Mononuclear cell (primary cell): ENCODE data around the gene AHSP. TPM values are rescaled to one million over a fixed set of nuclear protein-coding genes. Genes with fewer than 3 reads are reported as not detected.
"Not testable (repeated sequence)": the region's sequence is repeated elsewhere in the genome, so short reads cannot be mapped to it uniquely, and the experiment has no call there.

ENCODE experiments used
- H3K27me3 ChIP-seq: 2 replicates; pipeline ENCODE4 v1.6.0; 2011; ENCODE audit warnings: low read length, control low read depth; ENCODE audit not compliant: insufficient read depth
- H3K4me1 ChIP-seq: 2 replicates; pipeline ENCODE4 v1.5.1; 2011; ENCODE audit warnings: mild to moderate bottlenecking, low read length, control low read depth; ENCODE audit not compliant: insufficient read depth
- H3K4me3 ChIP-seq: 2 replicates; pipeline ENCODE4 v1.5.1; 2011; ENCODE audit warnings: mild to moderate bottlenecking, low read length, moderate library complexity
- H3K9me3 ChIP-seq: 2 replicates; pipeline ENCODE4 v1.5.1; 2011; ENCODE audit warnings: low read depth, mild to moderate bottlenecking, control low read depth, low read length
- total RNA-seq: library from RNA; depleted of rRNA; stranded (reverse); fragments of >200 nt; gene quantifications from one replicate; pipeline ENCODE4 v1.2.3, GENCODE V29; 2012

Gene AHSP
- total RNA-seq = 0.52 TPM

GRCh38 chr16:31527734-31528274, at the start of gene AHSP:
Gene AHSP (plus strand): TSS chr16:31527900. CDS start chr16:31528140, 240 bp downstream.
- H3K4me3 ChIP-seq = no peak within 1 kb of the TSS
- peaks cover 29% of the 10 kb centered on the region for H3K27me3 ChIP-seq
- H3K9me3 ChIP-seq = no peaks in the 10 kb centered on the region
- H3K4me1 ChIP-seq = peaks cover 3% of the 10 kb centered on the region

GRCh38 chr16:31478956-31479355, 48.7 kb upstream of the AHSP start:
- H3K9me3 ChIP-seq = no peaks in the 10 kb centered on the region
- no peak overlapping the region for H3K4me3 ChIP-seq
- H3K27me3 ChIP-seq = no peaks in the 10 kb centered on the region
- H3K4me1 ChIP-seq = peaks cover 18% of the 10 kb centered on the region

GRCh38 chr16:31479751-31480150, 47.9 kb upstream of the AHSP start:
- Histone ChIP-seq H3K9me3 (no peaks in the 10 kb centered on the region), H3K27me3 (no peaks in the 10 kb centered on the region), H3K4me1 (peaks cover 18% of the 10 kb centered on the region), H3K4me3 (no peak overlapping the region)

GRCh38 chr16:31480851-31481536, 46.7 kb upstream of the AHSP start:
- H3K4me1 ChIP-seq = peaks cover 15% of the 10 kb centered on the region
- H3K27me3 ChIP-seq = no peaks in the 10 kb centered on the region
- no peaks in the 10 kb centered on the region for H3K9me3 ChIP-seq
- H3K4me3 ChIP-seq = no peak overlapping the region

- H3K4me1 ChIP-seq = peaks cover 16% of the 10 kb centered on the region
- no peak within 1 kb of the TSS for H3K4me3 ChIP-seq
- no peaks in the 10 kb centered on the region for H3K27me3 ChIP-seq
- no peaks in the 10 kb centered on the region for H3K9me3 ChIP-seq
Observed at GRCh38 chr16:31483081-31483480, 44.6 kb upstream of the AHSP start, which contains the start of gene SLC5A2. Gene SLC5A2 (plus strand): TSS chr16:31483123. CDS start chr16:31483137, 14 bp downstream.

GRCh38 chr16:31484048-31484447, 43.7 kb upstream of the AHSP start:
- H3K4me1 ChIP-seq = peaks cover 20% of the 10 kb centered on the region
- H3K4me3 ChIP-seq, H3K27me3 ChIP-seq, H3K9me3 ChIP-seq: not testable (repeated sequence)

- Histone ChIP-seq H3K27me3 (no peaks in the 10 kb centered on the region), H3K4me1 (peaks cover 20% of the 10 kb centered on the region), H3K4me3 (no peak overlapping the region), H3K9me3 (no peaks in the 10 kb centered on the region)
Observed at GRCh38 chr16:31484491-31485171, 43.1 kb upstream of the AHSP start.

GRCh38 chr16:31485571-31485970, 42.1 kb upstream of the AHSP start:
- H3K9me3 ChIP-seq = no peaks in the 10 kb centered on the region
- peaks cover 20% of the 10 kb centered on the region for H3K4me1 ChIP-seq
- H3K4me3 ChIP-seq = no peak overlapping the region
- H3K27me3 ChIP-seq = no peaks in the 10 kb centered on the region

- H3K9me3 ChIP-seq = no peaks in the 10 kb centered on the region
- peaks cover 20% of the 10 kb centered on the region for H3K4me1 ChIP-seq
- H3K4me3 ChIP-seq = no peak overlapping the region
- H3K27me3 ChIP-seq = no peaks in the 10 kb centered on the region
Observed at GRCh38 chr16:31486045-31486444, 41.7 kb upstream of the AHSP start.

- peak overlapping the region; percentile 45 for H3K4me3 ChIP-seq
- no peaks in the 10 kb centered on the region for H3K9me3 ChIP-seq
- H3K27me3 ChIP-seq = no peaks in the 10 kb centered on the region
- peaks cover 20% of the 10 kb centered on the region for H3K4me1 ChIP-seq
Observed at GRCh38 chr16:31487071-31487719, 40.5 kb upstream of the AHSP start.

GRCh38 chr16:31487720-31488467, 39.8 kb upstream of the AHSP start:
- no peaks in the 10 kb centered on the region for H3K9me3 ChIP-seq
- no peaks in the 10 kb centered on the region for H3K27me3 ChIP-seq
- H3K4me3 ChIP-seq = peak overlapping the region; percentile 45

GRCh38 chr16:31488468-31489297, 39.0 kb upstream of the AHSP start:
- peaks cover 20% of the 10 kb centered on the region for H3K4me1 ChIP-seq

More at GRCh38 chr16:31487720-31488467, 39.8 kb upstream of the AHSP start:
- H3K4me1 ChIP-seq = peaks cover 20% of the 10 kb centered on the region

GRCh38 chr16:31489298-31489564, 38.5 kb upstream of the AHSP start:
- no peaks in the 10 kb centered on the region for H3K27me3 ChIP-seq
- H3K9me3 ChIP-seq = no peaks in the 10 kb centered on the region
- peaks cover 20% of the 10 kb centered on the region for H3K4me1 ChIP-seq
- no peak overlapping the region for H3K4me3 ChIP-seq

More at GRCh38 chr16:31488468-31489297, 39.0 kb upstream of the AHSP start:
- Histone ChIP-seq H3K4me3 (peak overlapping the region; percentile 45), H3K9me3 (no peaks in the 10 kb centered on the region), H3K27me3 (no peaks in the 10 kb centered on the region)
